RCC 7860 (cell line): ENCODE measurements around the gene RNF144A.
A peak's percentile ranks its signal among the peaks of the same experiment; 100 is the strongest.

Source experiments
- DNase-seq: peaks from one replicate; pipeline ENCODE4 v3.0.0-alpha.2; 2015; ENCODE audit warnings: low spot score
- FAIRE-seq: peaks from 2 replicates; lab custom pipeline; 2012; peaks lifted over from hg19 to GRCh38; lab: Jason Lieb, UNC

RNF144A gene

DNA sequence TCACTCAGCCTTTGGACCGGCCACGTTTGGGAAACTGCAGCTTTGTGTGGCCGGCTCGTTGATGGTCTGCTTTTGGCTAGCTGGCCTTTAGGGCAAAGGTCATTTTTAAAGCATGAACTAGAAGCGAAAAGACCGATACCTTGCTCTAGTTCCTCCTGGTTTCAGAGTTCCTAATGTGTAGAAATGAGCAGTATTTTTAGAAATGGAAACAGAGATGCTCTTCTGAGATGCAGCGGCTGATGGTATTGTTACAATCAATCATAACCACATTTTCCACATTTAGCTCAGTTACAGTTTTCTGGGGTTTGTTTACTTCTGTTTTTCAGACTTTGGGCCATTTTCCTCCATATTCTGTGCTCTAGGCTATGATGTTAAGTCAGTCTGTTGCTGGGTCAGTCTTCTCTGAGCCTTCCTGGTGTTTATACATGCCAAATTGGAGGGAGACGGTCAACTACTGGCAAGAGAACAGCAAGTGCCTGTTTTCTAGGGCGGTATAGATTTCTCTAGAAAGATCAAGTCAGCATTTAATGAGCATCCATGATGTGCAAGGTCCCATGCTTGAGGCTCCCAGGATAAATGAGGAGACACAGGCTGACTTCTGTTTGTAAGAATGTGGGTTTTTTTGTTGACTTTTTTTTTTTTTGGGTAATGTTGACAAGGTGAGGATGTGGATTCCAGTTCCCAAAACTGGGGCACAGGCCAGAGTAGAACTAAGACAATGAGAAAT is 28.0 kb downstream of the RNF144A start:
- FAIRE-seq: no peak

DNA sequence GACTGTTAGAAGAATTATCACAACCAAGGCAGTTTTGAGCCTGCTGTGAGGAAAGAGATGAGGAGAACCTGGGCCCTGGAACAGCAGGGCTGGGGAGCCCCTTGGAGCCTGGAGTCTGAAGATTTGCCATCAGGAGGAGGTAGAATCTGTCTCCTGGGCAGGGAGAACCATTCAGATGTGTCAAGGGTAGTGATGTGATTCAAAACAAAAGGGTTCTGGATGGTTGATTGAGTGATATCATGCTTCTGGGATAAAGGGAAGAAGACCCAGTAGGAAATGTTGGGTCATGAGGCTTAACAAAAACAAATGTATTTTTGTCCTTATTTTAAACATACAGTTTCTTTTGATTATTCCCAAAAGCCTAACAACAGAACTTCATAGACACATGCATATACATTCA is 28.6 kb downstream of the RNF144A start:
- peak; percentile 30 for FAIRE-seq
- DNase-seq: no peak

More for the DNA sequence above, 28.0 kb downstream of the RNF144A start:
- DNase-seq: no peak

DNA sequence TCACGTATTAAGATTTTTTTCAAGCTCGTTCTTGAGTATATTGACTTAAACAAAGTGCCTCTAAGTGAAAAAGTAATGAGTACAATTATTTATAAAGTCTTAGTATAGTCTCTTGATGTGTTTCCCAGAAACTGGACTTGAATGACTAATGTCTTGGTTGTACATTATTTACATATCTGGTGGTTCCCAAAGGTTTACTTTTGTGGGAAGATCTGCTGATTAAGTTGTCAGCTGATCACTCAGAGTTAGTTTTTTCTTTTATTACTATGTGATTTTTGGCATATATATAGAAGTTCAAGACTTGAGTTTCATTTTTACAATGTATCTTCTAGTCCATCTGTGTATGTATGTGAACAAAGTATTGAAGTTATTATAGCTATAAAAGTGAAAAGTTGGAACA is 29.5 kb downstream of the RNF144A start:
- no peak for FAIRE-seq
- DNase-seq: peak; percentile 29

DNA sequence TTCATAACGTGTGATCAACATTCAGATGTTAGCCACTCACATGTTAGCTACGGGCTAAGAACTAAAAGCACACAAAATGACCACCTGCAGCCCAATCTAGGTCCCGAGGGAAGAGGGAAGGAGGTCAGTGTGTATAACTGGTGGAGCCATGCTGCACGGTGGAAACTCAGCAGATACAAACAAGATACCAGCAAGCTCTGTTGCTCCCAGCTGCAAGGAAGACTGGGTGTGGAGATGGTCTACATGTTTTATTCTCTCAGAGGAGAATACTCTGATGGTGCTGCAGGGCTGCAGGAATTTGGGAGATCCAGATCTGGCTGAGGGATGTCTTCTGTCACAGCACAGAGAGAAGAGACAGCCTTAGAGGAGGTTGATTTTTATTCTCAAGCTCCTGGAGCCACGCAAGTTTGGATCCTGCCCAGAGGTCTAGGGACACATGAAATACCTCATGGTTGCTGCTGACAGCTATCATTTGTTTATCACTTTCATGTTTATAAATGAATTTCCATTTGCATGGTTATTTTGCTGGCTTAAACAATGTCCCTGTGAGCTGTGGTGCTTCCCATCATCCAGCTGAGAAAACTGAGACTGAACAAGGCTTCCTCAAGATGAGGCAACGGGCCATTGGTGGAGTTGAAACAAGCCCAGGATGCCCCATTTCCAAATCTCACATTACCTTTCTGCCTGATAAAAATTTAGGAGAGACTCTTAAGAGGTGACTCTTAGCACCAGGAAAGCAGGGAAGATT is 30.9 kb downstream of the RNF144A start:
- DNase-seq (no peak), FAIRE-seq (no peak)

DNA sequence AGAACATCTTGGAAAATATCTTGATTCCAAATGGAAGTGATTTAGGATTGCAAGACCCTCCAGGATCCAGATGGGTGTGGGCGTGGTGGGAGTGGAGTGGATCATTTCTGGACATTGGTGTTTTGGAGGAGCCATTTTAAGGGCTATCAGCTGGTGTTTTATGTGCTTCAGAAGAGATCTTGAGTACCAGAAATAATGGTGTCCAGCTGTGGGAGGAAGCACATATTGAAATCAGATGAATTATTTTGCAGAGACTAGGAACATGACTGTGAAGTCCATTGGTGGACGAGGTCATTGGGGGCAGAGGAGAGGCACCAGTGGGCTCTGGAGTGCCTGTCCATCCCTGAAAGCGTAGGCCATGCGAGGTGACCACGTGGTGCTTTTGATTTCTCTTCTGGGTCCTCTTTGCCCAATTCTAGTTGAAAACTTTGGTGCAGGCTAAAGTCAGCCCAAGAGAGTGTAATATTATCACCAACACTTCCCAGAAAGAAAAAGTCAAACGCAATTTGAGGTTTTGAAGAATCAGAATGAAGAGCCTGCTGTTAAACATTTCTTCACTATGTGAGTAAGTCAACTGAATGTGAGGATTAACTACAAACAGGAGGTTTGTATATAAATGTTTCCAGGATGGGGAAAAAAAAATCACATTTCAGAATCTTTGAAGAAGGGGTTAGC is 31.6 kb downstream of the RNF144A start:
- DNase-seq: no peak
- no peak for FAIRE-seq

DNA sequence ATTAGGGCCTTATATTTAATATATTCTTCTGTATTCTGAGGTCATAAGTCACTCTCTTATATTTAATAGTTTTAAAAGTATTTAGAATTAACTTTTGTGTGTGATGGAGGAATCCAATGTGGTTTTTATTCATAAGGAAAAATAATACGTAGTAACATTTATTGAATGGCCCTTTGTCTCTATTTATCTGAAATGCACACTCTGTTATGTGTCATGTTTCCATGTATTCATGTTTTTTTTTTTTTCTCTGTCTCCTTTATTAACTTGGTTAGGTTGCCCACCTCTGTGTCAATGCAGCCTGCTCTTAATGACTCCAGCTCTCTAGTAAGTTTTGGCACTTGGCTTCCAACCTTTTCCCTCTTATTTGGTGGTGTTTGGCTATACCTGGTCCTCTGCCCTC is 33.8 kb downstream of the RNF144A start:
- FAIRE-seq (no peak), DNase-seq (no peak)

DNA sequence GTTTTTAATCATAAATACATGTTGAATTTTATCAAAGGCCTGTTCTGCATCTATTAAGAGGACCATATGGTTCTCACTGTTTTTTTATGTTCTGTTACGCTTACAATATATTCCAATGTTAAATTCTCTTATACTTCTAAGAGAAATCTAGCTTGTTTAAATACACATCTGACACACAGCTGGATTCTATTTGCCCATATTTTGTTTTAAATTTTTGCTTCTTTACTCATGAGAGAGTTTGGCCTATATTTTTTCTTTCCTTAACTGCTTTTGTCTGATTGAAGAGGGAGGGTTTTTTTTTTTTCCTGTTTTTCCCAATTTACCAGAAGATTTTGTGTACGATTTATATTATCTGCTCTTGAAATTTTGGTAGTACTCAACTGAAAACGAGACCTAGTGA is 34.9 kb downstream of the RNF144A start:
- FAIRE-seq: no peak
- no peak for DNase-seq

DNA sequence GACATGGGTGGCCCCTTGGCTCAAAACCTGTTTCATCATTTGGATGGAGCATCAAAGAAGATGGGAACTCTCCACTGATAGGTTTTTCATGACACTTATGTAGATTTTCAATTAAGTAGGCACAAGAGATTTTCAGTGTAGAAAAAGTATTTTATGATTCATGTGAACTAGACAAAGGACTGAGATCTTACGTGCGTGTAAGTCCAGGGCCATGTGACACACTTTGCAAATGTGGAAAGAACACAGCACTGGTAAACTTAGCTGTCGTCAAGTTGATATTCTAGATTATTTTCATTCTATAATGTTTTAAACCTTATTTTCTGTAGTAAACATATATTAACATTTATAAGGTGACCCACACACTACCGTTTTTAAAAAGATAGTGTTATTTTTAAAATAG is 37.4 kb downstream of the RNF144A start:
- DNase-seq (no peak), FAIRE-seq (no peak)

DNA sequence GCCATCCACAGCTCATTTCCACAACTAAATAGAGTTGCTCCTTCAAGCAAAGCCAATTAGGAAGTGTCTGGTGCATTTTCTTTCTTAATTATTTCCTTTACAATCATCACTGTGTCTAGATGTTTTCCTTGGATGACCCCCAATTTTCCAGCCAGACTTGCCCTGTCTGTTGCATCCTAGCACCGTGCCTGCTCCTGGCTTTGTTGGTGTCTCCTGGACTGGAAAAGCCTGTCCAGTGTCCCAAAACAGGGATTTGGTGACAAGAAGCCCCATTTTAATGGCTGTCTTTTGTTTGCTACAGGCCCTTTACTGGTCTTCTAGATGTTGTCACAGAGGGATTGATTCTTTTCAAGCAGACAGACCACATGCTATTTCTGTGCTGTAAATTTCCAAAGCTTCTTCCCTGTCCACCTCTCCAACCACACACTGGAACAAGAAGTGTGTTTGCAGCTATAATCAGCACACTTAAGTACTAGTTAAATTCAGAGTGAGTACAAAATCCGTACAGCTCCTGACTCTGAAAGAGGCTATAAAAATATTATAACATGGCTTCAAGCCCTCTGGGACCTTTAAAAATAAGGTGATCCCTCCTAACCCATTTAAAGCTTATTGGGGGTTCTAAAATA is 38.4 kb downstream of the RNF144A start:
- no peak for DNase-seq

DNA sequence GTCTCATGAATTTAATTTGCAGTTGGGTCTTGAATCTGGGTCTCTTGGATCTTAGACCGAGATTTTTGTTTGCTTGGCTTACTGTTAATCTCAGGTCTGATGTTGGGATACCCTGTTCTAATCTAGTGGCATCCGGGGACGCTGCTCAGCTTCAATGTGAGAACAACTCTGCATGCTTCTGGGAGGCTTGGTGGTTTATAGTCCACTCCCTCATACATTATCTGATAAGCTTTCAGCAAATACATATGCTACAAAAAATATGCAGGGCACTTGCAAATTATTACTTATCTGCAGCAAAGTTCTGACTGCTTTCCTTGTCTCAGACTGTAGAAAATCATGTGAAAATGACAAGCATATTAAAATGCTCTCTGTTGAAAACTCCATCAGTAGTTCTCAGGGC is 39.4 kb downstream of the RNF144A start:
- no peak for FAIRE-seq
- no peak for DNase-seq

More for the DNA sequence above, 38.4 kb downstream of the RNF144A start:
- no peak for FAIRE-seq

DNA sequence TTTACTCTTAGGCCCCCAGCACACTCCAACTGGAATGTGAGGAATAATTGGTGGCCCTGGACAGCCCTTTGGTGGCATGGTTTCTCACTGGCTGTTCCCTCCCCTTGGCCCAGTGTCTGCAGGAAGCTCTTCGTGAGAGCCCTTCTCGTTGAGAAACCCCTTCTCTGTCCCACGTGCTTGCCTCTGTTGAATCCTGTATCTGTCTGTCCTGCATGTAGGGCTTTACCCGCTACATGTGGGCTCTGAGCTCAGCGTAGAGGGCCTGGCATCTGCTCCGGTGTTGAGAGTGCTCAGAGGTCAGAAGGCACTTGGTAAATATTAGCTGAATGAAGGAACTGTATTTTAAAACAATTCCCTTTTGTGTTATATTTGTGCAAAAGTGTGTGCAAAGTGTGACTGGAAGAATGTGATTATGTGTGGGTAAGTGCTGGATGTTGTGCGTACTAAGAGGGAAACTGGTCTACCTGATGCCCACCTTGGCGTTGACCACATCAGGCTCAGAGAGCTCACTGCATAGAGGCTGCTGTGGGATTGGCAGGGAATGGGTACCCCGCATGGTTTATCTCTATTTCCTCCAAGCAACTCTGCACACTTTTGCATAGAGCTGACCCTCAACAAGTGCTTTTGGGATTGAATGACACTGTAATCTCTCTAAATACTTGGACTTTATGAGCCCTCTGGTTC is 40.0 kb downstream of the RNF144A start:
- no peak for FAIRE-seq
- no peak for DNase-seq

DNA sequence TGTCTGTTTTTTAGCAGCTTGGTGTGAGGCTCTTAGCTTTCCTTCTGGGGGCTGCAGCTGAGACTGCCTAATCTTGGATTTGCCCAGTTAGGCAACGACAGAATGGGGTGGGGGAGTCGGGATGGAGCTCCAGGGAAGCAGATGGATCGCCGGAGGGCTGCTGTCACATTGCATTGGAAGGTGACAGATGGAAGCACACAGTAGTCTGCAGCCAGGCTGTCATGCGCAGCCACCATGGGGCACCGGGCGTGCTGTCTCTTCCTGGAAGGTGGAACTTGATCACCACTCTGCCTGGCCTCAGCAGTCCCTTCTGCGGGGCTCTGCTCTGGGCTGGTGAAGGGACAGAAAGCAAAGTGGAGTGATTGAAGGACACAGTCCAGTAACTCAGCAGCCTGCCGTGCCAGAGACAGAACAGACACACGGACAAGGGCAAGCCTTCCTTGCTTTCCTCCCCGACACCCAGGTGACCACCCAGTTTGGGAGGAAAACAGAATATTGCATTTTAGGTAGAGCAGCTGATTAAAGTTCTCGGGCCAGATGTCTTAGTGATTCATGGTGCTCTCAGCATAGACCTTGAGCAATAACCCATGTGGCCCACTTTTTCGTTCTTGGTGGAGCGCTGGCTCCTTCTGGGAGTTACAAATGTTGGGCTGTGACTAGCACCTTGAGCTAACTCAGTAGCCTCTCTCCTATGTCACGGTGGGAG is 40.9 kb downstream of the RNF144A start:
- DNase-seq: no peak
- FAIRE-seq: no peak

DNA sequence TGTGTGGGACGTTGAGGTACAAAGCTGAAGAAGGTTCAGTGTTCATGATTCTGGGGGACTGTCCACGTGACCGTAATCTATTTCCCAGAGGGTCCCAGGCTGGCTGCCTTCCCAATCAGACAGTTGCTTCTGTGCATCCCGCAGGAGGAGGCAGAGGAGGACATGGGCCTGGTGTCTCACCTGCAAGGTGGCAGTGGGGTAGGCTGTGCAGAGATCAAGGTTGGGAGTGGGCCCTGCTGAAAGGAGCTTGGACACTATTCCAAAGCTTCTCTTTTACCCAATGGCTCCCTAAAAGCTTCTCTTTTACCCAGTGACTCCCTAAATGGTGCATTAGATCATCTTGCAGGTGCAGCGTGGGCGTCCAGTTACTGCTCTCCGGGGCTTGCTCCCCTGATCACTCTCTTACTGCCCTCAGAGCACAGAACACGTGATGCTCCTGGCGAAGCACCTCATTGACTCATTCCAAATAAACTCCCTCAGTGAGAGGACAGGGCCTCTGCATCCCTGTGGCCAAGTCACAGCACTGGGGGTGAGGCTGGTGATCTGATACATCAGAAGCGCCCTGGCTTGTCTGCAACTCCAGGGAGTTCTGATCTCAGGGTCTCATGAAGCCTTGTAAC is 41.5 kb downstream of the RNF144A start:
- DNase-seq: no peak
- FAIRE-seq: no peak

DNA sequence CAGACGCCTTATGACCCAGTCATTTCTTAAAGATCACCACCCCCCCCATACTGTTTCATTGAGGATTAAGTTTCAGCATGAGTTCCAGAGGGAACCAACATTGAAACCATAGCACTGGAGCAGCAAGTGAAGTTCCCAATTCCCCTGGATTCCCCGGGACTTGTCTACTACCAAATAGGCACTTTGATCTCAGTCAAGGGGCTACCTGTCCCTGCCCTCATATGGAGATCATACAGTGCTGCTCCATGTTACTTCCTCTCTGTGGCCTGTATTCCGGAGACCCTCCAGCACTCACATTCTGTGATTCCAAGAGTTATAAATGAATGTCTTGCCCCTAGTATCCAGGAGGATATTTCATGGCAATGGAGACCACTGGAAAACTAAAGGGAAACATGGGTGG is 42.5 kb downstream of the RNF144A start:
- no peak for FAIRE-seq
- DNase-seq: no peak

DNA sequence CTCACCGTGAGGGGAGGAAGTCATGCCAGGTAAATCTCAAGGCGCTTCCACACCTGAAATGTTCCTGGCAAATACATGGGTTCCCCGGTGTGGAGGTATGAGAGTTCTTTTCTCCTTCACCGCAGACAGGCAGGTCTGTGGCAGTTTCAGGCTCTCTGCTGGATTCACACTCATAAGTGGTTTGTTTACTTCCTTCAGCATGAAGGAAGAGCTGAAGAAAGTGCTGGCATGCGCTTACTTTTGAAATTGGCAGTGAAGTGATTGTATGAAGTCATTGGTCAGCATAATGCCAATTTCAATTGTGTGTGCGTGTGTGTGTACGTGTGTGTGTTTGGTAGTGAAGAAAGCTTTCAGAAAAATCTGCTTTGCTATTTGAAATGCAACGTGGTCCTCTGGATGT is 43.4 kb downstream of the RNF144A start:
- FAIRE-seq: no peak
- DNase-seq: no peak

DNA sequence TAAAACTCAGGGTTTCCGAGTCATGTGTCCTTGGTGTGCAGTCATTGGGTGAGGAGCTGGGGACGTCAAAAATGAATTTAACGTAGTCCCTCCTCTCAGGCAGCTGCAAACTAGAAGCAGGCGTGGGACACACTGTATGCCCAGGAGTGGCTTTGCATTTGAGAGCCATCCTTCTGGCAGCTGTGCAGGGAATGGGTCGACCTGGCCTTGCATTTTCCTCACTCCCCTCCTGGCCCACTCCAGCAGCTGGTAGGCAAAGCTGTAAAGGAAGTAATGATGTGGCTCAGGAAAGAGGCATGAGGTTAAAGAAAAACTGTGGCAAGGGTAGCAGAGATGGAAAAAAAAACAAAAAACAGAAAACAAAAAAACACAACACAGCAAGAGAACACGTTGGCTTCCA is 46.5 kb downstream of the RNF144A start:
- no peak for FAIRE-seq
- DNase-seq: no peak

DNA sequence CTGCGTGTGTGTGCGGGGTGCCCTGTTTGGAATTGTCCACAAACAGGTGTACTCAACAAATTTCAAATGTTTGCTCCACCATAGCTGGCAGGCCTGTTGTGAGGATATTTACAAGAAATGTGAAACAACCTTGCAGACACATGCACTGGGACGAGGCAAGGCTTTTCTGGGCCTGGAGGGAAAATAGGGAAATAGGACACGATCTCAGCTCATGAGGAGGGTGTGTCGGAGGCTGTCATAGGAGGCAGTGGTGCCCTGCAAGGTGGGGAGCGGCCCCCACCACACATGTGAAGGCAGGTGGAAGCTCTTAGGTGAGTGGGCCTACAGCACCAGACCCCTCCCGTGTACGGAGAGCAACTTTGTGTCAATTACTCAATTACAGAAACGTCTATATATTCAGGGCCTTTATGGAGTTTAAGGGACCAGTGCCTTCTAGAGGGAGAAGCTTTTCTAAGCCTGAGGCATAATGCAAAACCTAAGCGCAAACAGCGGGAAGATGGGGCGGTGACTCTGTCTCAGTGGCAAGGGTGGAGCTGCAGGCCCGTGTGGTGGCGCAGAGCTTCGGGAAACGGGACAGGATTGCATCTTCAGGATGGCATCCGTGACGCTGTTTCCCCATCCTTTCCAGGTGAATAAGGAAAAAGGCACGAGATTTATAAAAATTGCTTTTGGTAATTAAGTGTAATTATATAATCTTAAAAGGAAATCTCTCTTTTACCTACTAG is 48.0 kb downstream of the RNF144A start:
- FAIRE-seq (no peak), DNase-seq (no peak)

DNA sequence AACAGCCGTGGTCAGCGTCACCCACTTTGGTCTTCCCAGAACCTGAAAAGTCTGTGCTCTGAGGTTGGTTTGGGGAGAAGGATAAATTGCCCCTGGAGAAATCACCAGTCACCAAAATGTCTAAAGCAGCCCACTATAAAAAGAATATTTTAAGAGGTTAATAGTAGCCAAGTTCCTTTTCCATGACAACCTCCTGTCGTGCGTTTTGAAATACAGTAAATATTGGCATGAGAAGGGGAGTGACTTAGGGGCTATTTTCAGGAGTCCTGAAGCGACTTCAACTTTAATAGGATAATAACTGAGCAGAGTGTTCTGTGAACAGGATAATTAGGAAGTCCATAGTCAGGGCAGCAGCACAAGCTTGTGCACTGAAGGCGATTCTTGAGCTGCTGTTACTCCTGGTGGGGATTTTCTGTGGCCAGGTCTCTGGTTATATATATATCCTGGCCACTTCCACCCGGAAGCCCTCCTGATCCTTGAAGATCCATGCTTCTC is 49.3 kb downstream of the RNF144A start:
- no peak for FAIRE-seq
- DNase-seq: no peak

DNA sequence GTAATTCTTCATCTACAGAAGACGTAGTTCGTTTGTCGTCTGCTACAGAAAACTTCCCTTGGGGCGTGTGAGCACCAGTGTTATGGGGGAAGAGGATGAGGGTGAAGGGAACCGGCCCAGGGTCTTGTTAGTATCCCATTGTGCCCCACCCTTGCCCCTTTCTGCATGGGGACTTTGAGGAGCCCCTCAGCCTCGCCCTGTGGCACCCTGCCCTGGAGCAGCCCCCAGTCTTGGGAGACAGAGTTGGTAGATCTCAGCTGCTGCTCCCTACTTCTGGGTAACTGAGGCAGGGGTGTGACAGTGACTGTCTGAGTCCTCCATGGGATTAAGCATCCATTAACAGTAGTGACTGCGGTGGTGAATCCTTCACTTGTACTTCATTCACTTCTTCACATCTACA is 50.1 kb downstream of the RNF144A start:
- FAIRE-seq (no peak), DNase-seq (no peak)
